ENCODE results near the gene BIN2.

DNA sequence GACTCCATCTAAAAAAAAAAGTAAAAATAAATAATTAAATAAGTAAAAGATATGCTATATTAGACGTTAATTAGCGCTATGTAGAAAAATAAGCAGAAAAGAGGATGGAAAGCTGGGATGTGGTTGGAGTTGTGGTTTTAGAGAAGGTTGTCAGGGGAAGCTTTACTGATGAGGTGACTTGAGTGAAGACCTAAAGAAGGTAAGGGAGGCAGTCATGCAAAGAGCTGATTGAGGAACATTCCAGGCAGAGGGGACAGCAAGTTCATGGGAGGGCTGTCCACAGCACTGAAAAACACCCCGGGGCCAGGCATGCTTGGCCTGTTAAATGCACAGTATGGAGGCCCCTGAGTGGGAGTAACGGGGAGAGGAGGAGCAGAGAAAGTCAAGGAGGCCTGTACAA, 69.4 kb downstream of the BIN2 start:
- TF ChIP-seq, protein P1, sequence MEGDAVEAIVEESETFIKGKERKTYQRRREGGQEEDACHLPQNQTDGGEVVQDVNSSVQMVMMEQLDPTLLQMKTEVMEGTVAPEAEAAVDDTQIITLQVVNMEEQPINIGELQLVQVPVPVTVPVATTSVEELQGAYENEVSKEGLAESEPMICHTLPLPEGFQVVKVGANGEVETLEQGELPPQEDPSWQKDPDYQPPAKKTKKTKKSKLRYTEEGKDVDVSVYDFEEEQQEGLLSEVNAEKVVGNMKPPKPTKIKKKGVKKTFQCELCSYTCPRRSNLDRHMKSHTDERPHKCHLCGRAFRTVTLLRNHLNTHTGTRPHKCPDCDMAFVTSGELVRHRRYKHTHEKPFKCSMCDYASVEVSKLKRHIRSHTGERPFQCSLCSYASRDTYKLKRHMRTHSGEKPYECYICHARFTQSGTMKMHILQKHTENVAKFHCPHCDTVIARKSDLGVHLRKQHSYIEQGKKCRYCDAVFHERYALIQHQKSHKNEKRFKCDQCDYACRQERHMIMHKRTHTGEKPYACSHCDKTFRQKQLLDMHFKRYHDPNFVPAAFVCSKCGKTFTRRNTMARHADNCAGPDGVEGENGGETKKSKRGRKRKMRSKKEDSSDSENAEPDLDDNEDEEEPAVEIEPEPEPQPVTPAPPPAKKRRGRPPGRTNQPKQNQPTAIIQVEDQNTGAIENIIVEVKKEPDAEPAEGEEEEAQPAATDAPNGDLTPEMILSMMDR (conservative IDR thresholded peaks at IDR 0.05 in 1 of 2, IDR thresholded peaks at IDR 0.05 in 1 of 2; ENCODE audit: low read depth in 1 of 2, low read length in 2 of 2): no peak
- no peak for TF ChIP-seq EZH2 (IDR thresholded peaks at IDR 0.05; ENCODE audit: low read length, missing control alignments)
